Ovary (tissue), 9 donors: ENCODE measurements around the gene CRTAP. TPM values are rescaled to one million over a fixed set of nuclear protein-coding genes. Genes with fewer than 3 reads are reported as not detected.

Source experiments
- DNase-seq, 5 donors: peaks; one replicate each; pipeline ENCODE4 v3.0.0-alpha.2; 2019 to 2020
- H3K27ac ChIP-seq, 2 donors: fragments of 200-600 bp; one replicate each; pipeline versions ENCODE4 v1.5.1 to v1.8.0; 2019 to 2022
- H3K27me3 ChIP-seq: fragments of 200-600 bp; one replicate; pipeline ENCODE4 v1.8.0; 2022
- H3K36me3 ChIP-seq: fragments of 200-600 bp; sonication (generic); one replicate; pipeline ENCODE4 v1.5.1; 2019
- H3K4me1 ChIP-seq: one replicate; pipeline ENCODE4 v1.8.1; 2013; ENCODE audit warnings: mild to moderate bottlenecking, moderate library complexity; ENCODE audit not compliant: insufficient read depth
- H3K4me3 ChIP-seq: fragments of 200-600 bp; sonication (generic); one replicate; pipeline ENCODE4 v1.5.1; 2017
- H3K9me3 ChIP-seq, 2 donors: fragments of 200-600 bp in 1 of 2; sonication (generic) in 1 of 2; one replicate each; pipeline versions ENCODE4 v1.5.1 to v1.8.1; 2013 to 2019; ENCODE audit warnings: mild to moderate bottlenecking in 1 of 2, moderate library complexity in 1 of 2
- EP300 ChIP-seq: sonication (generic); formaldehyde crosslinking; IDR thresholded peaks from one replicate; pipeline ENCODE4 v1.6.1; 2017; ENCODE audit warnings: antibody characterized with exemption
- POLR2A ChIP-seq: fragments of 450-650 bp; IDR thresholded peaks from one replicate; pipeline ENCODE4 v1.6.1; 2017; ENCODE audit warnings: antibody characterized with exemption, mild to moderate bottlenecking, moderate library complexity
- WGBS, 3 donors: extraction: QIAGEN DNeasy Blood & Tissue Kit in 1 of 3; methylation state at CpG; one replicate each; pipeline versions ENCODE4 v1.1.5 to v1.1.7; 2013 to 2017; 5-methylcytosine and 5-hydroxymethylcytosine counted together
- intact Hi-C, 4 donors: fragments of 100-400 bp; cut with DNase I; formaldehyde crosslinking; loops; one replicate each; pipeline versions ENCODE4 v1.11.0 to v1.15.1; 2022 to 2023
- polyA plus RNA-seq, 2 donors: library from polyadenylated mRNA; stranded (reverse); fragments of 200-250 nt in 1 of 2; fragments of 350-450 nt in 1 of 2; fragmentation: Illumina TruSeq in 1 of 2; extraction: RNeasy Lipid Tissue Mini Kit (QIAGEN cat#74804) in 1 of 2; gene quantifications; one replicate each; pipeline ENCODE4 v1.2.3, GENCODE V29; 2013 to 2014
- total RNA-seq, 7 donors: library from RNA; depleted of rRNA in 2 of 7; stranded (reverse); fragments of >200 nt in 2 of 7; fragmentation: NEBNext Ultra II Directional in 3 of 7; extraction: Animal tissue kit (Norgen Biotek cat#: 25700) in 3 of 7; gene quantifications; one replicate each; pipeline versions ENCODE4 v1.1.0 to v1.2.4, GENCODE V29; 2016 to 2023
- TF ChIP-seq, protein P1 (sequence below), 3 donors: fragments of 450-650 bp in 2 of 3; fragments of 200-600 bp in 1 of 3; IDR thresholded peaks; one replicate each; pipeline versions ENCODE4 v1.5.1 to v1.8.0; 2016 to 2022; ENCODE audit warnings: antibody characterized with exemption in 3 of 3, mild to moderate bottlenecking in 1 of 3
- donor health status: DM: no; HTN: no; CAD: no; lungs with moderate emphysema.
- donor health status: DM: no; HTN: no; CAD: no.
- donor health status: Bipolar disorder and iron deficiency.
- donor health status: DM: yes; HTN: yes; CAD: no.
- donor health status: DM: no; HTN: no; CAD: no.
- donor health status: DM: yes; HTN: yes; CAD: no.

Gene CRTAP
- total and polyA plus RNA-seq, 9 donors: 130 to 788 (median 251) TPM

DNA sequence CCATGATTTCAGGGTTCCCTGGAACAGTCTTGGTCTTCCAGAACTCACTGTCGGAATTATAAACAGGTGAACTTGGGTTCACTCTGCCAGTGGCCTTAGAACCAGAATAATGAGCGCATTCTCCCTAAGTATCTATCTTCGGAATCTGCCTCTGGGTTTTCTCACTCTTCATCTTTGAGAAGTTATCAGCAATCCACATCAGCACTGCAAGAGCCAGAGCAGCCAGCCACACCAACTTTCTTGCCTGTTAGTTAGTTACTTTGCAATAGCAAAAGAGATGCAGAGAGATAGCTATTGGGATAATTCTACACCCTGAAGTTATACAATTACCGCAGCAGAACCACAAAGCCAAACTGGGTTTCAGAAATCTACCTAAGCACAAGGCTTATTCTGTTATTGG lies 42.6 kb upstream of the CRTAP start:
- Histone ChIP-seq H3K27me3 (no peaks in the 10 kb centered on the region), H3K27ac (no peak overlapping the region), H3K36me3 (no peaks in the 10 kb centered on the region), H3K4me1 (peaks cover 2% of the 10 kb centered on the region), H3K4me3 (no peak overlapping the region), H3K9me3 (no peaks in the 10 kb centered on the region)
- DNase-seq: no peak
- 93 to 97% (median 96%) methylated on average over 4 of the region's 4 CpGs for WGBS, 3 donors
- intact Hi-C loops: no loop called here
- TF ChIP-seq, protein P1, sequence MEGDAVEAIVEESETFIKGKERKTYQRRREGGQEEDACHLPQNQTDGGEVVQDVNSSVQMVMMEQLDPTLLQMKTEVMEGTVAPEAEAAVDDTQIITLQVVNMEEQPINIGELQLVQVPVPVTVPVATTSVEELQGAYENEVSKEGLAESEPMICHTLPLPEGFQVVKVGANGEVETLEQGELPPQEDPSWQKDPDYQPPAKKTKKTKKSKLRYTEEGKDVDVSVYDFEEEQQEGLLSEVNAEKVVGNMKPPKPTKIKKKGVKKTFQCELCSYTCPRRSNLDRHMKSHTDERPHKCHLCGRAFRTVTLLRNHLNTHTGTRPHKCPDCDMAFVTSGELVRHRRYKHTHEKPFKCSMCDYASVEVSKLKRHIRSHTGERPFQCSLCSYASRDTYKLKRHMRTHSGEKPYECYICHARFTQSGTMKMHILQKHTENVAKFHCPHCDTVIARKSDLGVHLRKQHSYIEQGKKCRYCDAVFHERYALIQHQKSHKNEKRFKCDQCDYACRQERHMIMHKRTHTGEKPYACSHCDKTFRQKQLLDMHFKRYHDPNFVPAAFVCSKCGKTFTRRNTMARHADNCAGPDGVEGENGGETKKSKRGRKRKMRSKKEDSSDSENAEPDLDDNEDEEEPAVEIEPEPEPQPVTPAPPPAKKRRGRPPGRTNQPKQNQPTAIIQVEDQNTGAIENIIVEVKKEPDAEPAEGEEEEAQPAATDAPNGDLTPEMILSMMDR (IDR thresholded peaks at IDR 0.05): no peak
- TF ChIP-seq EP300: no peak

DNA sequence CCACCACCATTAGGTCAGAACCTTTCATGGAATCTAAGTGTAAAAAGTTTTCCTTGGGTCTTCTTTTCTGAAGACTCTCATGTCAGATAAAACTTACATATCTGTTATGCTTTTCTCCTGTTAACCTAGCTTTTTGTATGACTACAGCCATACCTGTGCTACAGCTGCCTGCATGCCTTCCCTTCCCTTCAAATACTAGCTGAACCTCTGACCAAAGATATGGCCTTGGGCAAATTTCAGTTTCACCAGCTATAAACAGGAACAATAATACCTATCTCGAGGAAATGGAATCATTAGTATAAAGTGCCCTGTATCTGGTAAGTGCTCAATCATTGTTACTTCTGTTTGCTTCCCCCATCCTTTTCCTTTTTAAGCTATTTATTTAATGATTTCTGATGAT lies 41.9 kb upstream of the CRTAP start:
- Histone ChIP-seq H3K27ac (no peak overlapping the region), H3K27me3 (no peaks in the 10 kb centered on the region), H3K4me3 (no peak overlapping the region), H3K4me1 (peaks cover 2% of the 10 kb centered on the region), H3K36me3 (no peaks in the 10 kb centered on the region), H3K9me3 (no peaks in the 10 kb centered on the region)
- intact Hi-C loops: no loop called here
- TF ChIP-seq POLR2A (no peak), EP300 (no peak)
- TF ChIP-seq, protein P1 (IDR thresholded peaks at IDR 0.05): no peak
- WGBS, 3 donors: 84 to 92% (median 90%) methylated on average over 1 of the region's 1 CpG
- DNase-seq: no peak

DNA sequence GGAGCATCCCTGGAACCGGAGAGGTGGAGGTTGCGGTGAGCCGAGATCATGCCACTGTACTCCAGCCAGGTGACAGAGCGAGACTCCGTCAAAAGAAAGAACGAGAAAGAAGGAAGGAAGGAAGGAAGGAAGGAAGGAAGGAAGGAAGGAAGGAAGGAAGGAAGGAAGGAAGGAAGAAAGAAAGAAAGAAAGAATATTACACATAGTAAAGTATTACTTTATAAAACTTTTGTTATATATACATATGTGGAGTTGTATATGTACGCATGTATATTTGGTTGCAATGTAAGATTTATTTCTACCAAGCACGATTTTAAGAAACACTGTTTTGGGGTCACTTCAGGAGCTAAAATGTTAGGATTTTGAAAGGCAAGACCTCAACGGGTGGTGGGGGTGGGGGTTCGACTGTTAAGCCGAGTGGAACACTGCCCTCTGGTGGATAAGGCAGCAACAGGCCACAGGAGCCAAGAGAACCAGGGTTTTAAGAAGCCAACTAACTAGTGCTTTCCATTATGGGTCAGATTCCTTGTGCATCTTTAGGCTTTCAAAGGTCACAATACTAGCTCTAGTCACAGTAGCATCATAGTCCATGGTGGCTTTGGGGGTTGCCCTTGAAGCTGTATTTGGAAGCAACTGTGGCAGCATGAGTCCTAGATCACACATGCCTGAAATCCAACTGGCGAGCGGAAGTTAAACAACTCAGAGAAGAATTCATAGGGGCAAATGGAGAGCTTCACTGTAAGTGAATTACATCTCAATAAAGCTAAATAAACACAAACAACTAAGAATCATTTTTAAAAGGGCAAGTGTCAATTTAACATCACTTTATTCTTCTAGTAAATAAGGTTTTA lies 39.4 kb upstream of the CRTAP start:
- H3K4me1 ChIP-seq: peaks cover 3% of the 10 kb centered on the region
- H3K27ac ChIP-seq: no peak overlapping the region
- no peak overlapping the region for H3K4me3 ChIP-seq
- intact Hi-C loops: no loop called here
- peak in 3 of 5 donors; percentile 36 to 56 (median 49) for DNase-seq
- TF ChIP-seq EP300: no peak
- TF ChIP-seq, protein P1 (IDR thresholded peaks at IDR 0.05): peak; percentile 17 to 33 (median 32)
- no peaks in the 10 kb centered on the region for H3K9me3 ChIP-seq
- WGBS, 3 donors: 68 to 71% (median 69%) methylated on average over 13 of the region's 13 CpGs
- no peaks in the 10 kb centered on the region for H3K36me3 ChIP-seq
- no peaks in the 10 kb centered on the region for H3K27me3 ChIP-seq

DNA sequence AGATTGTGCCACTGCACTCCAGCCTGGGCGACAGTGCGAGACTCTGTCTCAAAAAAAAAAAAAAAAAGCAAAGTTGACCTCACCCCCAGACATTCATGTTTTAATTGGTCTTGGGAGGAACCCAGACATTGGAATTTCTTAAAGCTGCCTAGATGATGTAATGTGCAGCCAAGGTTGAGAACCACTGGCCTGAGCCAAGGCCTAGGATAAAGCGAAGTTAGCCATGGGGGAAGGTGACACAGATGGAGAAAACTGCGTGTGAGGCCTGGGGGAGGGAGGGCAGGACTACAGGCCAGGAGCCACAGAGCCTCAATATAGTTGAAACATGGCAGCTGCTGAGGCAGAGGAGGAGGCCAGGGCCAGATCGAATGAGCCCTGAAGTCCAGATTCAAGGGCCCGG lies 37.8 kb upstream of the CRTAP start:
- H3K4me3 ChIP-seq: no peak overlapping the region
- H3K27ac ChIP-seq: no peak overlapping the region
- no peaks in the 10 kb centered on the region for H3K27me3 ChIP-seq
- intact Hi-C loops: no loop called here
- no peaks in the 10 kb centered on the region for H3K36me3 ChIP-seq
- no peak for DNase-seq
- WGBS, 3 donors: 39 to 54% (median 43%) methylated on average over 6 of the region's 6 CpGs
- TF ChIP-seq POLR2A: no peak
- TF ChIP-seq EP300: no peak
- TF ChIP-seq, protein P1 (IDR thresholded peaks at IDR 0.05): no peak
- H3K9me3 ChIP-seq: no peaks in the 10 kb centered on the region
- peaks cover 3% of the 10 kb centered on the region for H3K4me1 ChIP-seq
